Measurements from ENCODE around the gene PET100. TPM values are rescaled to one million over a fixed set of nuclear protein-coding genes. Genes with fewer than 3 reads are reported as not detected.

Gene PET100
- polyA plus RNA-seq, 2 of the 4 experiments (the other 2 are of a cell fraction), result 48.6 to 99.3 TPM

- CTCF ChIA-PET, result interaction anchor here (3.1 to 4.0 kb wide), 2 partner anchors 9 to 30 kb away, joined by 13 to 26 read pairs; no protein-coding TSS in a partner anchor
- no peak overlapping the region for H3K27ac ChIP-seq
- no peak overlapping the region for H3K4me2 ChIP-seq
- POLR2A ChIA-PET, result no interaction called here
- ATAC-seq (no peak), FAIRE-seq (no peak), DNase-seq (ENCODE audit: low read depth in 1 of 2, low spot score in 1 of 2) (no peak)
- 54% methylated on average over 6 of the region's 6 CpGs for WGBS (ENCODE audit: missing lambda C conversion rate)
- 0 out of 3 replicates have a peak, but pooled peaks cover 5% of the 10 kb centered on the region for H3K4me1 ChIP-seq
- no peak overlapping the region for H3K4me3 ChIP-seq
- no peak for TF ChIP-seq EHF (CRISPR knock-in tag; IDR thresholded peaks at IDR 0.05)
- H3K9me3 ChIP-seq, result no peaks in the 10 kb centered on the region
These were observed 31.4 kb upstream of the PET100 start for GRCh38 chr19:7598180-7598579.

- Histone ChIP-seq H3K27ac (no peak overlapping the region), H3K4me3 (no peak overlapping the region), H3K9me3 (no peaks in the 10 kb centered on the region), H3K4me1 (0 out of 3 replicates have a peak, but pooled peaks cover 5% of the 10 kb centered on the region), H3K4me2 (no peak overlapping the region)
- CTCF ChIA-PET, result no interaction called here
- FAIRE-seq (no peak), ATAC-seq (no peak), DNase-seq (ENCODE audit: low read depth in 1 of 2, low spot score in 1 of 2) (no peak)
- no peak for TF ChIP-seq PHF8 (IDR thresholded peaks at IDR 0.05; ENCODE audit: borderline replicate concordance, low read depth)
- TF ChIP-seq KDM1A (IDR thresholded peaks at IDR 0.05; ENCODE audit: low read depth), result no peak
- no peak for TF ChIP-seq KDM5A (IDR thresholded peaks at IDR 0.05)
- TF ChIP-seq RCOR1 (IDR thresholded peaks at IDR 0.05; ENCODE audit: low read depth, low read length), result no peak
- TF ChIP-seq MYC (IDR thresholded peaks at IDR 0.05; ENCODE audit: borderline replicate concordance, low read length), result no peak
- TF ChIP-seq ZC3H11A (IDR thresholded peaks at IDR 0.05), result no peak
- no peak for TF ChIP-seq SREBF2 (IDR thresholded peaks at IDR 0.05)
- no peak for TF ChIP-seq NFE2L2 (conservative IDR thresholded peaks at IDR 0.05; ENCODE audit: low read length)
- TF ChIP-seq MAX (IDR thresholded peaks at IDR 0.05), result no peak
- no peak for TF ChIP-seq CBX2 (IDR thresholded peaks at IDR 0.05; ENCODE audit: borderline replicate concordance, low read depth)
- TF ChIP-seq CBX8 (IDR thresholded peaks at IDR 0.05), result no peak
- POLR2A ChIA-PET, result interaction anchor here (0.5 kb wide), 1 partner anchor 303 kb away, joined by 3 read pairs; the partner anchor contains the start of gene MAP2K7
These were observed 28.9 kb upstream of the PET100 start for GRCh38 chr19:7600721-7601120.

GRCh38 chr19:7602240-7602934, 27.2 kb upstream of the PET100 start:
- CTCF ChIA-PET, result no interaction called here
- no peak for ATAC-seq

More at GRCh38 chr19:7602240-7602934, 27.2 kb upstream of the PET100 start:
- POLR2A ChIA-PET, result no interaction called here
- Histone ChIP-seq H3K4me3 (no peak overlapping the region), H3K9me3 (no peaks in the 10 kb centered on the region), H3K27ac (no peak overlapping the region), H3K4me1 (no peaks in the 10 kb centered on the region), H3K4me2 (no peak overlapping the region)
- FAIRE-seq (no peak), DNase-seq (ENCODE audit: low read depth in 1 of 2, low spot score in 1 of 2) (no peak)
- no peak for TF ChIP-seq ZC3H11A (IDR thresholded peaks at IDR 0.05)
- no peak for TF ChIP-seq CTCF (IDR thresholded peaks at IDR 0.05)
- no peak for TF ChIP-seq MYC (IDR thresholded peaks at IDR 0.05; ENCODE audit: borderline replicate concordance, low read length)
- no peak for TF ChIP-seq E2F6 (IDR thresholded peaks at IDR 0.05; ENCODE audit: borderline replicate concordance, low read depth)
- TF ChIP-seq FOXS1 (CRISPR knock-in tag; IDR thresholded peaks at IDR 0.05), result no peak
- TF ChIP-seq POLR2A (IDR thresholded peaks at IDR 0.05; ENCODE audit: low read length), result no peak
- TF ChIP-seq ZFP36 (IDR thresholded peaks at IDR 0.05; ENCODE audit: borderline replicate concordance, partially characterized antibody), result no peak
- TF ChIP-seq TFCP2L1 (CRISPR knock-in tag; IDR thresholded peaks at IDR 0.05), result no peak
- TF ChIP-seq CBX2 (IDR thresholded peaks at IDR 0.05; ENCODE audit: borderline replicate concordance, low read depth), result no peak
- WGBS (ENCODE audit: missing lambda C conversion rate), result 75% methylated on average over 11 of the region's 15 CpGs

Data from A549 (cell line).